SK-N-SH treated with all-trans-retinoic acid at 6 μM for 48 hours (cell line): ENCODE results near the gene SHISA4.

ENCODE experiments used
- ATAC-seq: fragments of 200-7000 bp; cut with Tn5 transposase; 3 replicates; pipeline ENCODE4 v1.9.1; 2020; ENCODE audit warnings: mild to moderate bottlenecking, moderate library complexity
- ARNTL ChIP-seq: fragments of 450-650 bp; formaldehyde crosslinking; IDR thresholded peaks from 2 replicates; pipeline ENCODE4 v1.5.0; 2020; ENCODE audit warnings: low read depth, mild to moderate bottlenecking, moderate library complexity, borderline replicate concordance
- CSDC2 ChIP-seq: fragments of 250-450 bp; sonication (Bioruptor Pico); IDR thresholded peaks from 2 replicates; pipeline ENCODE4 v1.5.0; 2020; ENCODE audit warnings: mild to moderate bottlenecking, moderate library complexity
- CSRNP3 ChIP-seq: fragments of 250-450 bp; sonication (Bioruptor Pico); IDR thresholded peaks from 2 replicates; pipeline ENCODE4 v1.5.1; 2021; ENCODE audit warnings: mild to moderate bottlenecking, moderate library complexity
- ESRRG ChIP-seq: fragments of 250-450 bp; sonication (Bioruptor Pico); IDR thresholded peaks from 2 replicates; pipeline ENCODE4 v1.6.1; 2021; ENCODE audit warnings: mild to moderate bottlenecking
- GLIS3 ChIP-seq: fragments of 250-450 bp; sonication (Bioruptor Pico); IDR thresholded peaks from 2 replicates; pipeline ENCODE4 v1.5.0; 2020; ENCODE audit warnings: mild to moderate bottlenecking, moderate library complexity
- ISL1 ChIP-seq: fragments of 250-450 bp; sonication (Bioruptor Pico); IDR thresholded peaks from 2 replicates; pipeline ENCODE4 v2.1.2; 2022; ENCODE audit warnings: mild to moderate bottlenecking, moderate library complexity
- OSR1 ChIP-seq: fragments of 250-450 bp; sonication (Bioruptor Pico); IDR thresholded peaks from 2 replicates; pipeline ENCODE4 v1.8.0; 2022; ENCODE audit warnings: moderate library complexity, mild to moderate bottlenecking, inconsistent platforms
- PPARA ChIP-seq: fragments of 250-450 bp; sonication (Bioruptor Pico); IDR thresholded peaks from 2 replicates; pipeline ENCODE4 v1.5.0; 2020; ENCODE audit warnings: mild to moderate bottlenecking, borderline replicate concordance
- RARB ChIP-seq: fragments of 250-450 bp; sonication (Bioruptor Pico); IDR thresholded peaks from 2 replicates; pipeline ENCODE4 v1.8.0; 2021; ENCODE audit warnings: mild to moderate bottlenecking, moderate library complexity
- SNAI2 ChIP-seq: fragments of 250-450 bp; sonication (Bioruptor Pico); IDR thresholded peaks from 2 replicates; pipeline ENCODE4 v1.5.0; 2020; ENCODE audit warnings: mild to moderate bottlenecking, moderate library complexity
- TCF4 ChIP-seq: fragments of 250-450 bp; sonication (Bioruptor Pico); IDR thresholded peaks from 2 replicates; pipeline ENCODE4 v1.8.0; 2021; ENCODE audit warnings: mild to moderate bottlenecking, moderate library complexity, borderline replicate concordance
- TOX ChIP-seq: fragments of 250-450 bp; sonication (Bioruptor Pico); IDR thresholded peaks from 2 replicates; pipeline ENCODE4 v1.8.0; 2021; ENCODE audit warnings: mild to moderate bottlenecking, moderate library complexity, borderline replicate concordance
- ZC3H10 ChIP-seq: fragments of 250-450 bp; sonication (Bioruptor Pico); IDR thresholded peaks from 2 replicates; pipeline ENCODE4 v1.5.1; 2021; ENCODE audit warnings: mild to moderate bottlenecking, moderate library complexity
- ZFP3 ChIP-seq: fragments of 250-450 bp; sonication (Bioruptor Pico); IDR thresholded peaks from 2 replicates; pipeline ENCODE4 v1.5.0; 2020; ENCODE audit warnings: mild to moderate bottlenecking, moderate library complexity
- ZFP30 ChIP-seq: fragments of 450-650 bp; formaldehyde crosslinking; IDR thresholded peaks from 2 replicates; pipeline ENCODE4 v1.5.0; 2022; ENCODE audit warnings: mild to moderate bottlenecking, moderate library complexity
- ZNF565 ChIP-seq: fragments of 450-650 bp; formaldehyde crosslinking; conservative IDR thresholded peaks from 2 replicates; pipeline ENCODE4 v1.5.0; 2020; ENCODE audit warnings: low read depth, mild to moderate bottlenecking, moderate library complexity
- ZNF70 ChIP-seq: fragments of 450-650 bp; formaldehyde crosslinking; IDR thresholded peaks from 2 replicates; pipeline ENCODE4 v1.5.0; 2020; ENCODE audit warnings: mild to moderate bottlenecking, moderate library complexity
- ZNF8 ChIP-seq: fragments of 450-650 bp; formaldehyde crosslinking; IDR thresholded peaks from 2 replicates; pipeline ENCODE4 v1.5.0; 2020; ENCODE audit warnings: mild to moderate bottlenecking, moderate library complexity
- TF ChIP-seq, protein P1 (sequence below): fragments of 250-450 bp; sonication (Bioruptor Pico); IDR thresholded peaks from 2 replicates; pipeline ENCODE4 v1.5.1; 2020; ENCODE audit warnings: low read depth, mild to moderate bottlenecking, moderate library complexity
- TF ChIP-seq, protein P2 (sequence below): fragments of 250-450 bp; sonication (Bioruptor Pico); IDR thresholded peaks from 2 replicates; pipeline ENCODE4 v1.8.0; 2020; ENCODE audit warnings: mild to moderate bottlenecking, moderate library complexity, borderline replicate concordance

The SHISA4 gene

GRCh38 chr1:201905234-201905890 lies 16.7 kb downstream of the SHISA4 start:
- ATAC-seq: no peak
- TF ChIP-seq, protein P1, sequence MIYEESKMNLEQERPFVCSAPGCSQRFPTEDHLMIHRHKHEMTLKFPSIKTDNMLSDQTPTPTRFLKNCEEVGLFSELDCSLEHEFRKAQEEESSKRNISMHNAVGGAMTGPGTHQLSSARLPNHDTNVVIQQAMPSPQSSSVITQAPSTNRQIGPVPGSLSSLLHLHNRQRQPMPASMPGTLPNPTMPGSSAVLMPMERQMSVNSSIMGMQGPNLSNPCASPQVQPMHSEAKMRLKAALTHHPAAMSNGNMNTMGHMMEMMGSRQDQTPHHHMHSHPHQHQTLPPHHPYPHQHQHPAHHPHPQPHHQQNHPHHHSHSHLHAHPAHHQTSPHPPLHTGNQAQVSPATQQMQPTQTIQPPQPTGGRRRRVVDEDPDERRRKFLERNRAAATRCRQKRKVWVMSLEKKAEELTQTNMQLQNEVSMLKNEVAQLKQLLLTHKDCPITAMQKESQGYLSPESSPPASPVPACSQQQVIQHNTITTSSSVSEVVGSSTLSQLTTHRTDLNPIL (CRISPR knock-in tag): no peak
- TF ChIP-seq PPARA (CRISPR knock-in tag) (no peak), CSDC2 (CRISPR knock-in tag) (no peak), ZNF70 (CRISPR knock-in tag) (no peak), ZNF8 (CRISPR knock-in tag) (no peak), ZC3H10 (CRISPR knock-in tag) (no peak), GLIS3 (CRISPR knock-in tag) (no peak), RARB (no peak), TOX (CRISPR knock-in tag) (no peak), ZFP3 (CRISPR knock-in tag) (no peak), ISL1 (CRISPR knock-in tag) (no peak)
- TF ChIP-seq, protein P2, sequence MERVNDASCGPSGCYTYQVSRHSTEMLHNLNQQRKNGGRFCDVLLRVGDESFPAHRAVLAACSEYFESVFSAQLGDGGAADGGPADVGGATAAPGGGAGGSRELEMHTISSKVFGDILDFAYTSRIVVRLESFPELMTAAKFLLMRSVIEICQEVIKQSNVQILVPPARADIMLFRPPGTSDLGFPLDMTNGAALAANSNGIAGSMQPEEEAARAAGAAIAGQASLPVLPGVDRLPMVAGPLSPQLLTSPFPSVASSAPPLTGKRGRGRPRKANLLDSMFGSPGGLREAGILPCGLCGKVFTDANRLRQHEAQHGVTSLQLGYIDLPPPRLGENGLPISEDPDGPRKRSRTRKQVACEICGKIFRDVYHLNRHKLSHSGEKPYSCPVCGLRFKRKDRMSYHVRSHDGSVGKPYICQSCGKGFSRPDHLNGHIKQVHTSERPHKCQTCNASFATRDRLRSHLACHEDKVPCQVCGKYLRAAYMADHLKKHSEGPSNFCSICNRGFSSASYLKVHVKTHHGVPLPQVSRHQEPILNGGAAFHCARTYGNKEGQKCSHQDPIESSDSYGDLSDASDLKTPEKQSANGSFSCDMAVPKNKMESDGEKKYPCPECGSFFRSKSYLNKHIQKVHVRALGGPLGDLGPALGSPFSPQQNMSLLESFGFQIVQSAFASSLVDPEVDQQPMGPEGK (CRISPR knock-in tag): no peak

DNA sequence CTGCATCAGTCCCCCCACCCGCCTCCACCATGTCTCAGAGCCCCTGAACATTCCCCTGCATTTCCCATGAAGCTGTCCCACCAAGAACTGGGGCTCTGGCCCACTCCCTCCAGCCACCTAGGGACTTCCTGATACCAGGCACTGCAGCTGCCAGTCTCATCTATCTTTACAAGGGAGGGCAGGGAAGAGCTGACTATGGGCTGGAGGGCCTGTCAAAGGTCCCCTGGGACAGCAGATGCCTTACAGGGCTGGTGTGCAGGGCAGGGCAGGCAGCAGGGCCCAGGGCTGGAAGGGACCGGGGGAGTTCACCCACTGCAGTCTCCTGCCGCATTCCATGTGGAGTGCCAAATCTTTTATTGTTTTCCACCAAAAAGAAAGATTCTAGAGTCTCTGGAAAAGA lies 17.6 kb downstream of the SHISA4 start:
- ATAC-seq: no peak
- TF ChIP-seq OSR1 (no peak), CSRNP3 (CRISPR knock-in tag) (no peak), ZFP30 (no peak), GLIS3 (CRISPR knock-in tag) (no peak), ESRRG (no peak), ZC3H10 (CRISPR knock-in tag) (no peak), ZNF70 (CRISPR knock-in tag) (no peak), ISL1 (CRISPR knock-in tag) (no peak), TOX (CRISPR knock-in tag) (no peak)

DNA sequence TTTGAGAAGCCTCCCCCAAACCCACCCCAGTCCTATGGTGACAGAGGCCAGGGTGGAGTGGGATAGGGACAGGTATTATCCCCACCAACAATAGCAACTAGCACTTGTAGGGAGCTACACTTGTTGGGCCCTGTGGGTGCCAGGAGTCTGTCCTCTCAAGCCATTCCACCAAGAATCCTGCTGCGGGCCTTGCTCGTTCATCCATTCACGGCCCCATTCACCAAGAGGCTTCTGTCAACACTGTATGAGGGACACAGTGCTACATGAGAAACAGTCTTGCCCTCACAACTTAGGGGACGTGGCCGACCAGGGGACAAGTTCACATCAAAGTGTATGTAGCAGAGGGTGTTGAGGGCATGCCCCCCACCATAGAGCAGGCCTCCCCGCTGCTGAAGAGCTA lies 18.9 kb downstream of the SHISA4 start:
- TF ChIP-seq PPARA (CRISPR knock-in tag) (no peak), TCF4 (no peak), ARNTL (CRISPR knock-in tag) (no peak), RARB (no peak), SNAI2 (no peak), ZFP30 (no peak), ISL1 (CRISPR knock-in tag) (no peak), OSR1 (no peak), ZNF8 (CRISPR knock-in tag) (no peak), ZNF565 (no peak)
- TF ChIP-seq, protein P1 (CRISPR knock-in tag): no peak
- ATAC-seq: no peak

GRCh38 chr1:201911826-201912571 lies 23.3 kb downstream of the SHISA4 start:
- ATAC-seq: no peak
- no peak for TF ChIP-seq ZFP30
- TF ChIP-seq ZFP3 (CRISPR knock-in tag): no peak
- no peak for TF ChIP-seq ZNF565
- no peak for TF ChIP-seq SNAI2
- no peak for TF ChIP-seq ZNF70 (CRISPR knock-in tag)
- no peak for TF ChIP-seq ISL1 (CRISPR knock-in tag)
- TF ChIP-seq TOX (CRISPR knock-in tag): no peak
- TF ChIP-seq GLIS3 (CRISPR knock-in tag): no peak
- TF ChIP-seq, protein P1 (CRISPR knock-in tag): no peak
- no peak for TF ChIP-seq OSR1
- TF ChIP-seq RARB: no peak
- TF ChIP-seq, all 23 proteins: peak for 0
